ENCODE data around the gene EIF4H. TPM values are rescaled to one million over a fixed set of nuclear protein-coding genes. Genes with fewer than 3 reads are reported as not detected.

Gene EIF4H
- total RNA-seq, 1 experiment from 2014 or later = 339 TPM

GRCh38 chr7:74187915-74188675, 13.9 kb downstream of the EIF4H start:
- H3K27me3 ChIP-seq (ENCODE audit: low read length) = no peaks in the 10 kb centered on the region
- no peaks in the 10 kb centered on the region for H3K9me3 ChIP-seq (ENCODE audit: low read length)
- ChIA-PET CTCF (no interaction called here), POLR2A (ENCODE audit: unreplicated experiment) (no interaction called here)
- peaks cover 67% of the 10 kb centered on the region for H3K36me3 ChIP-seq (ENCODE audit: low read depth, low read length)
- no peak overlapping the region for H3K4me3 ChIP-seq (ENCODE audit: low read length)
- H3K79me2 ChIP-seq (ENCODE audit: low read length) = peaks cover 73% of the 10 kb centered on the region
- peak; percentile 83 for ATAC-seq
- H3F3A ChIP-seq (ENCODE audit: low read length, unreplicated experiment) = no peaks in the 10 kb centered on the region
- peaks cover 58% of the 10 kb centered on the region for H4K20me1 ChIP-seq (ENCODE audit: low read length)
- no TSS peak for BruUV-seq (replicated peaks)
- H3K4me2 ChIP-seq (ENCODE audit: low read length) = no peak overlapping the region
- DNase-seq = peak; percentile 61
- peaks cover 12% of the 10 kb centered on the region; the same call in 1 of the 2 replicates for H3K4me1 ChIP-seq (ENCODE audit: insufficient read depth, low read length)
- no peaks in the 10 kb centered on the region for H3K9me2 ChIP-seq (replicated peaks; ENCODE audit: low read length)
- TF ChIP-seq EZH2phosphoT487 (IDR thresholded peaks at IDR 0.05; ENCODE audit: borderline replicate concordance, low read length) = no peak
- no peak for TF ChIP-seq CTCF (conservative IDR thresholded peaks at IDR 0.05; ENCODE audit: low read depth, low read length)
- no peak for TF ChIP-seq EZH2 (IDR thresholded peaks at IDR 0.05; ENCODE audit: low read length, unreplicated experiment)
- intact Hi-C loops (cut with micrococcal nuclease) = no loop called here
- H3K9ac ChIP-seq (ENCODE audit: low read length) = no peak overlapping the region
- no peak overlapping the region for H2AFZ ChIP-seq (ENCODE audit: low read length)
- H3K27ac ChIP-seq (ENCODE audit: low read length) = no peak overlapping the region

GRCh38 chr7:74190259-74190658, 16.1 kb downstream of the EIF4H start:
- peaks cover 79% of the 10 kb centered on the region for H3K36me3 ChIP-seq (ENCODE audit: low read depth, low read length)
- TF ChIP-seq CTCF (conservative IDR thresholded peaks at IDR 0.05; ENCODE audit: low read depth, low read length) (no peak), EZH2phosphoT487 (IDR thresholded peaks at IDR 0.05; ENCODE audit: borderline replicate concordance, low read length) (no peak)
- ChIA-PET CTCF (no interaction called here), POLR2A (ENCODE audit: unreplicated experiment) (no interaction called here)
- intact Hi-C loops (cut with micrococcal nuclease) = no loop called here
- H2AFZ ChIP-seq (ENCODE audit: low read length) = no peak overlapping the region
- peaks cover 51% of the 10 kb centered on the region for H3K79me2 ChIP-seq (ENCODE audit: low read length)
- no peak overlapping the region for H3K4me2 ChIP-seq (ENCODE audit: low read length)
- peaks cover 37% of the 10 kb centered on the region for H4K20me1 ChIP-seq (ENCODE audit: low read length)
- no TSS peak for BruUV-seq (replicated peaks)
- no peaks in the 10 kb centered on the region for H3F3A ChIP-seq (ENCODE audit: low read length, unreplicated experiment)
- H3K9me3 ChIP-seq (ENCODE audit: low read length) = no peaks in the 10 kb centered on the region
- no peaks in the 10 kb centered on the region for H3K27me3 ChIP-seq (ENCODE audit: low read length)
- H3K4me1 ChIP-seq (ENCODE audit: insufficient read depth, low read length) = peaks cover 10% of the 10 kb centered on the region; the same call in 1 of the 2 replicates
- H3K27ac ChIP-seq (ENCODE audit: low read length) = no peak overlapping the region
- ATAC-seq = no peak
- DNase-seq = no peak
- H3K9ac ChIP-seq (ENCODE audit: low read length) = no peak overlapping the region
- H3K9me2 ChIP-seq (replicated peaks; ENCODE audit: low read length) = no peaks in the 10 kb centered on the region
- no peak overlapping the region for H3K4me3 ChIP-seq (ENCODE audit: low read length)

GRCh38 chr7:74191231-74191630, 17.1 kb downstream of the EIF4H start:
- DNase-seq = no peak
- no peak for ATAC-seq
- Histone ChIP-seq H3K4me1 (ENCODE audit: insufficient read depth, low read length) (peaks cover 10% of the 10 kb centered on the region; the same call in 1 of the 2 replicates), H3K36me3 (ENCODE audit: low read depth, low read length) (peaks cover 76% of the 10 kb centered on the region), H3K4me2 (ENCODE audit: low read length) (no peak overlapping the region), H3F3A (ENCODE audit: low read length, unreplicated experiment) (no peaks in the 10 kb centered on the region), H3K79me2 (ENCODE audit: low read length) (peaks cover 41% of the 10 kb centered on the region), H3K9me2 (replicated peaks; ENCODE audit: low read length) (no peaks in the 10 kb centered on the region), H3K9me3 (ENCODE audit: low read length) (no peaks in the 10 kb centered on the region), H3K9ac (ENCODE audit: low read length) (no peak overlapping the region), H3K27me3 (ENCODE audit: low read length) (no peaks in the 10 kb centered on the region), H3K27ac (ENCODE audit: low read length) (no peak overlapping the region), H2AFZ (ENCODE audit: low read length) (no peak overlapping the region), H3K4me3 (ENCODE audit: low read length) (no peak overlapping the region), H4K20me1 (ENCODE audit: low read length) (peaks cover 29% of the 10 kb centered on the region)
- ChIA-PET POLR2A (ENCODE audit: unreplicated experiment) (no interaction called here), CTCF (no interaction called here)
- no TSS peak for BruUV-seq (replicated peaks)
- TF ChIP-seq CTCF (conservative IDR thresholded peaks at IDR 0.05; ENCODE audit: low read depth, low read length) (no peak), EZH2 (IDR thresholded peaks at IDR 0.05; ENCODE audit: low read length, unreplicated experiment) (no peak), EZH2phosphoT487 (IDR thresholded peaks at IDR 0.05; ENCODE audit: borderline replicate concordance, low read length) (no peak)
- intact Hi-C loops (cut with micrococcal nuclease) = no loop called here

Data from PC-3 (cell line).